Measurements from ENCODE around the gene CHCHD6.

The CHCHD6 gene

GRCh38 chr3:126969586-126969985, 265.5 kb downstream of the CHCHD6 start:
- Histone ChIP-seq H3K27ac (ENCODE audit: low read length) (no peak overlapping the region), H3K36me3 (replicated peaks; ENCODE audit: low read depth, low read length) (peaks cover 4% of the 10 kb centered on the region), H3K9ac (ENCODE audit: low read length) (no peak overlapping the region), H2AFZ (ENCODE audit: low read depth, low read length) (no peak overlapping the region), H3K79me2 (ENCODE audit: low read length) (no peaks in the 10 kb centered on the region), H3K4me3 (ENCODE audit: low read length) (no peak overlapping the region), H3K4me1 (ENCODE audit: low read length) (peaks cover 25% of the 10 kb centered on the region), H3K4me2 (ENCODE audit: low read length) (no peak overlapping the region), H3K9me3 (ENCODE audit: insufficient read depth, low read length) (peaks cover 7% of the 10 kb centered on the region; the same call in 1 of the 2 replicates), H4K20me1 (ENCODE audit: insufficient read depth, low read length) (no peaks in the 10 kb centered on the region), H3K27me3 (ENCODE audit: low read depth, low read length) (0 out of 2 replicates have a peak, but pooled peaks cover 9% of the 10 kb centered on the region)
- no peak for TF ChIP-seq CTCF (IDR thresholded peaks at IDR 0.05; ENCODE audit: low read depth, low read length)
- no peak for TF ChIP-seq EZH2phosphoT487 (IDR thresholded peaks at IDR 0.05; ENCODE audit: low read depth)

GRCh38 chr3:126970101-126970500, 266.1 kb downstream of the CHCHD6 start:
- no peak overlapping the region for H3K27ac ChIP-seq (ENCODE audit: low read length)
- no peaks in the 10 kb centered on the region for H4K20me1 ChIP-seq (ENCODE audit: insufficient read depth, low read length)

GRCh38 chr3:126970921-126971320, 266.9 kb downstream of the CHCHD6 start:
- Histone ChIP-seq H3K36me3 (replicated peaks; ENCODE audit: low read depth, low read length) (peaks cover 4% of the 10 kb centered on the region), H3K9ac (ENCODE audit: low read length) (no peak overlapping the region), H3K4me1 (ENCODE audit: low read length) (peaks cover 19% of the 10 kb centered on the region), H3K27me3 (ENCODE audit: low read depth, low read length) (0 out of 2 replicates have a peak, but pooled peaks cover 9% of the 10 kb centered on the region), H3K79me2 (ENCODE audit: low read length) (no peaks in the 10 kb centered on the region), H4K20me1 (ENCODE audit: insufficient read depth, low read length) (no peaks in the 10 kb centered on the region), H3K4me2 (ENCODE audit: low read length) (no peak overlapping the region), H3K4me3 (ENCODE audit: low read length) (no peak overlapping the region), H3K9me3 (ENCODE audit: insufficient read depth, low read length) (peaks cover 16% of the 10 kb centered on the region; the same call in 1 of the 2 replicates), H2AFZ (ENCODE audit: low read depth, low read length) (no peak overlapping the region), H3K27ac (ENCODE audit: low read length) (no peak overlapping the region)
- no peak for TF ChIP-seq CTCF (IDR thresholded peaks at IDR 0.05; ENCODE audit: low read depth, low read length)
- TF ChIP-seq EZH2phosphoT487 (IDR thresholded peaks at IDR 0.05; ENCODE audit: low read depth) = no peak

More at GRCh38 chr3:126970101-126970500, 266.1 kb downstream of the CHCHD6 start:
- H3K4me1 ChIP-seq (ENCODE audit: low read length) = peaks cover 20% of the 10 kb centered on the region
- 0 out of 2 replicates have a peak, but pooled peaks cover 9% of the 10 kb centered on the region for H3K27me3 ChIP-seq (ENCODE audit: low read depth, low read length)
- no peaks in the 10 kb centered on the region for H3K79me2 ChIP-seq (ENCODE audit: low read length)
- no peak overlapping the region for H3K4me2 ChIP-seq (ENCODE audit: low read length)
- H3K4me3 ChIP-seq (ENCODE audit: low read length) = no peak overlapping the region
- no peak overlapping the region for H2AFZ ChIP-seq (ENCODE audit: low read depth, low read length)
- H3K9ac ChIP-seq (ENCODE audit: low read length) = no peak overlapping the region
- H3K36me3 ChIP-seq (replicated peaks; ENCODE audit: low read depth, low read length) = peaks cover 4% of the 10 kb centered on the region
- no peak for TF ChIP-seq EZH2phosphoT487 (IDR thresholded peaks at IDR 0.05; ENCODE audit: low read depth)
- TF ChIP-seq CTCF (IDR thresholded peaks at IDR 0.05; ENCODE audit: low read depth, low read length) = no peak
- peaks cover 12% of the 10 kb centered on the region; the same call in 1 of the 2 replicates for H3K9me3 ChIP-seq (ENCODE audit: insufficient read depth, low read length)

- Histone ChIP-seq H3K9me3 (ENCODE audit: insufficient read depth, low read length) (peaks cover 16% of the 10 kb centered on the region; the same call in 1 of the 2 replicates), H3K27ac (ENCODE audit: low read length) (peak overlapping the region; percentile 14; the same call in 1 of the 2 replicates), H3K4me2 (ENCODE audit: low read length) (peak overlapping the region; percentile 38), H2AFZ (ENCODE audit: low read depth, low read length) (peak overlapping the region; percentile 23; the same call in 1 of the 2 replicates), H3K4me3 (ENCODE audit: low read length) (peak overlapping the region; percentile 24; the same call in 1 of the 2 replicates), H3K27me3 (ENCODE audit: low read depth, low read length) (0 out of 2 replicates have a peak, but pooled peaks cover 9% of the 10 kb centered on the region), H3K36me3 (replicated peaks; ENCODE audit: low read depth, low read length) (peaks cover 4% of the 10 kb centered on the region), H4K20me1 (ENCODE audit: insufficient read depth, low read length) (no peaks in the 10 kb centered on the region), H3K9ac (ENCODE audit: low read length) (peak overlapping the region; percentile 0; the same call in 1 of the 2 replicates), H3K79me2 (ENCODE audit: low read length) (no peaks in the 10 kb centered on the region), H3K4me1 (ENCODE audit: low read length) (peaks cover 19% of the 10 kb centered on the region)
- TF ChIP-seq CTCF (IDR thresholded peaks at IDR 0.05; ENCODE audit: low read depth, low read length) (no peak), EZH2phosphoT487 (IDR thresholded peaks at IDR 0.05; ENCODE audit: low read depth) (no peak)
Observed at GRCh38 chr3:126971891-126972351, 267.9 kb downstream of the CHCHD6 start.
